Measurements from ENCODE around the gene JMJD1C.

GRCh38 chr10:63129888-63130287 lies 335.9 kb downstream of the JMJD1C start:
- TF ChIP-seq CBFB (CRISPR knock-in tag; IDR thresholded peaks at IDR 0.05; ENCODE audit: low read depth) (no peak), CTCF (IDR thresholded peaks at IDR 0.05) (no peak), CREM (CRISPR knock-in tag; IDR thresholded peaks at IDR 0.05) (no peak), MLX (CRISPR knock-in tag; IDR thresholded peaks at IDR 0.05) (no peak)
